OCI-LY3 (cell line): Measurements from ENCODE around the gene MYLK4.

Experiments
- H2AFZ ChIP-seq: fragments of 200-600, 300-600 bp; shearing (Covaris generic); 2 replicates; pipeline ENCODE4 v1.6.0; 2014; ENCODE audit warnings: antibody characterized with exemption, low read depth, low read length
- H3K27ac ChIP-seq: fragments of 200-600, 300-600 bp; sonication (generic); 2 replicates; pipeline ENCODE4 v1.5.1; 2014; ENCODE audit warnings: mild to moderate bottlenecking, low read length, moderate library complexity, mixed read lengths
- H3K27me3 ChIP-seq: fragments of 200-600, 300-600 bp; sonication (generic); 2 replicates; pipeline ENCODE4 v1.6.1; 2014; ENCODE audit warnings: low read depth, low read length, mixed read lengths
- H3K36me3 ChIP-seq: fragments of 200-600, 300-600 bp; sonication (generic); replicated peaks from 2 replicates; pipeline ENCODE3; 2014; ENCODE audit warnings: low read depth, low read length, mixed read lengths
- H3K4me1 ChIP-seq: fragments of 300-600, 200-600 bp; sonication (generic); 2 replicates; pipeline ENCODE4 v1.6.1; 2014; ENCODE audit warnings: low read length, mixed read lengths
- H3K4me2 ChIP-seq: fragments of 200-600, 300-600 bp; sonication (generic); 2 replicates; pipeline ENCODE4 v1.6.1; 2014; ENCODE audit warnings: low read length, mixed read lengths
- H3K4me3 ChIP-seq: fragments of 300-600, 200-600 bp; sonication (generic); 2 replicates; pipeline ENCODE4 v1.5.1; 2014; ENCODE audit warnings: antibody characterized with exemption, mild to moderate bottlenecking, low read length, moderate library complexity
- H3K79me2 ChIP-seq: fragments of 300-600, 200-600 bp; shearing (Covaris generic); 2 replicates; pipeline ENCODE4 v1.6.1; 2014; ENCODE audit warnings: mild to moderate bottlenecking, low read length, mixed read lengths
- H3K9ac ChIP-seq: fragments of 300-600, 200-600 bp; shearing (Covaris generic); 2 replicates; pipeline ENCODE4 v1.6.0; 2014; ENCODE audit warnings: mild to moderate bottlenecking, low read length, moderate library complexity
- H3K9me3 ChIP-seq: fragments of 200-600, 300-600 bp; shearing (Covaris generic); 2 replicates; pipeline ENCODE4 v1.6.1; 2014; ENCODE audit warnings: low read length, mixed read lengths; ENCODE audit not compliant: insufficient read depth
- H4K20me1 ChIP-seq: fragments of 200-600, 300-600 bp; sonication (generic); 2 replicates; pipeline ENCODE4 v1.6.1; 2016; ENCODE audit warnings: low read length, mixed read lengths; ENCODE audit not compliant: insufficient read depth
- EZH2phosphoT487 ChIP-seq: fragments of 200-600 bp; shearing (Covaris generic); IDR thresholded peaks from 2 replicates; pipeline ENCODE4 v1.6.1; 2018; ENCODE audit warnings: antibody characterized with exemption, mixed run types, low read depth
- TF ChIP-seq, protein P1 (sequence below): fragments of 200-600, 300-600 bp; sonication (generic); IDR thresholded peaks from 2 replicates; pipeline ENCODE4 v1.5.1; 2014; ENCODE audit warnings: antibody characterized with exemption, low read length, low read depth

Gene MYLK4

GRCh38 chr6:2652611-2653010, 98.1 kb downstream of the MYLK4 start:
- no peak overlapping the region for H3K4me2 ChIP-seq
- no peaks in the 10 kb centered on the region for H3K36me3 ChIP-seq
- no peaks in the 10 kb centered on the region for H4K20me1 ChIP-seq
- H3K4me3 ChIP-seq, result no peak overlapping the region
- no peak overlapping the region for H3K27ac ChIP-seq
- H3K4me1 ChIP-seq, result no peaks in the 10 kb centered on the region; the same call in 1 of the 2 replicates
- H3K9me3 ChIP-seq, result no peaks in the 10 kb centered on the region
- no peak overlapping the region for H2AFZ ChIP-seq
- no peak for TF ChIP-seq EZH2phosphoT487
- no peaks in the 10 kb centered on the region for H3K79me2 ChIP-seq
- H3K27me3 ChIP-seq, result peaks cover 12% of the 10 kb centered on the region
- H3K9ac ChIP-seq, result no peak overlapping the region

GRCh38 chr6:2651961-2652360, 98.8 kb downstream of the MYLK4 start:
- Histone ChIP-seq H3K9ac (no peak overlapping the region), H3K9me3 (no peaks in the 10 kb centered on the region), H2AFZ (no peak overlapping the region), H3K4me1 (no peaks in the 10 kb centered on the region; the same call in 1 of the 2 replicates), H4K20me1 (no peaks in the 10 kb centered on the region), H3K36me3 (no peaks in the 10 kb centered on the region), H3K4me2 (no peak overlapping the region), H3K4me3 (no peak overlapping the region), H3K79me2 (no peaks in the 10 kb centered on the region), H3K27ac (no peak overlapping the region), H3K27me3 (peaks cover 18% of the 10 kb centered on the region)
- TF ChIP-seq, protein P1, sequence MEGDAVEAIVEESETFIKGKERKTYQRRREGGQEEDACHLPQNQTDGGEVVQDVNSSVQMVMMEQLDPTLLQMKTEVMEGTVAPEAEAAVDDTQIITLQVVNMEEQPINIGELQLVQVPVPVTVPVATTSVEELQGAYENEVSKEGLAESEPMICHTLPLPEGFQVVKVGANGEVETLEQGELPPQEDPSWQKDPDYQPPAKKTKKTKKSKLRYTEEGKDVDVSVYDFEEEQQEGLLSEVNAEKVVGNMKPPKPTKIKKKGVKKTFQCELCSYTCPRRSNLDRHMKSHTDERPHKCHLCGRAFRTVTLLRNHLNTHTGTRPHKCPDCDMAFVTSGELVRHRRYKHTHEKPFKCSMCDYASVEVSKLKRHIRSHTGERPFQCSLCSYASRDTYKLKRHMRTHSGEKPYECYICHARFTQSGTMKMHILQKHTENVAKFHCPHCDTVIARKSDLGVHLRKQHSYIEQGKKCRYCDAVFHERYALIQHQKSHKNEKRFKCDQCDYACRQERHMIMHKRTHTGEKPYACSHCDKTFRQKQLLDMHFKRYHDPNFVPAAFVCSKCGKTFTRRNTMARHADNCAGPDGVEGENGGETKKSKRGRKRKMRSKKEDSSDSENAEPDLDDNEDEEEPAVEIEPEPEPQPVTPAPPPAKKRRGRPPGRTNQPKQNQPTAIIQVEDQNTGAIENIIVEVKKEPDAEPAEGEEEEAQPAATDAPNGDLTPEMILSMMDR, result no peak

GRCh38 chr6:2651536-2651935, 99.2 kb downstream of the MYLK4 start:
- TF ChIP-seq, protein P1, result no peak
- no peak for TF ChIP-seq EZH2phosphoT487
- no peak overlapping the region for H3K27ac ChIP-seq
- H4K20me1 ChIP-seq, result no peaks in the 10 kb centered on the region
- H3K4me3 ChIP-seq, result no peak overlapping the region
- peaks cover 21% of the 10 kb centered on the region for H3K27me3 ChIP-seq
- H3K9ac ChIP-seq, result no peak overlapping the region
- no peaks in the 10 kb centered on the region for H3K9me3 ChIP-seq
- H2AFZ ChIP-seq, result no peak overlapping the region
- no peaks in the 10 kb centered on the region for H3K36me3 ChIP-seq
- H3K79me2 ChIP-seq, result no peaks in the 10 kb centered on the region
- no peak overlapping the region for H3K4me2 ChIP-seq
- H3K4me1 ChIP-seq, result no peaks in the 10 kb centered on the region; the same call in 1 of the 2 replicates

DNA sequence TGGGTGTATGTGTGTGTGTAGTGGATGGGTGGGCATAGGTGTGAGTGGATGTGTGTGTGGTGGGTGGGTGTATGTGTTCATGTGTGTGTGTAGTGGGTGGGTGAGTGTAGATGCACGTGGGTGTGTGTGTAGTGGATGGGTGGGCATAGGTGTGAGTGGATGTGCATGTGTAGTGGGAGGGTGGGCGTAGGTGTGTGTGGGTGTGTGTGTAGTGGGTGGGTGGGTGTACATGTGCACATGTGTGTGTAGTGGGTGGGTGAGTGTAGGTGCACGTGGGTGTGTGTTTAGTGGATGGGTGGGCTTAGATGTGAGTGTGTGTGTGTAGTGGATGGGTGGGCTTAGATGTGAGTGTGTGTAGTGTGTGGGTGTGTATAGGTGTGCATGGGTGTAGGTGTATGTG, 104.4 kb downstream of the MYLK4 start:
- no peak overlapping the region for H3K4me3 ChIP-seq
- H3K4me2 ChIP-seq, result no peak overlapping the region
- no peaks in the 10 kb centered on the region for H3K9me3 ChIP-seq
- no peak overlapping the region for H2AFZ ChIP-seq
- no peaks in the 10 kb centered on the region for H3K79me2 ChIP-seq
- no peaks in the 10 kb centered on the region for H3K36me3 ChIP-seq
- H4K20me1 ChIP-seq, result no peaks in the 10 kb centered on the region
- H3K9ac ChIP-seq, result no peak overlapping the region
- TF ChIP-seq, protein P1, result no peak
- TF ChIP-seq EZH2phosphoT487, result no peak
- H3K27ac ChIP-seq, result no peak overlapping the region
- peaks cover 18% of the 10 kb centered on the region for H3K27me3 ChIP-seq
- H3K4me1 ChIP-seq, result no peaks in the 10 kb centered on the region
